Fibroblast of lung (primary cell): ENCODE results near the gene MYRIP. TPM values are rescaled to one million over a fixed set of nuclear protein-coding genes. Genes with fewer than 3 reads are reported as not detected.

ENCODE experiments used
- DNase-seq, 2 donors: peaks; one replicate each; pipeline versions ENCODE4 v3.0.0 to v3.0.0-alpha.2; 2010; ENCODE audit warnings: low read depth in 2 of 2
- H2AFZ ChIP-seq: 2 replicates; pipeline ENCODE4 v1.5.1; 2012; ENCODE audit warnings: low read length, control low read depth, inconsistent platforms
- H3K27ac ChIP-seq: 2 replicates; pipeline ENCODE4 v1.5.1; 2011; ENCODE audit warnings: low read length, control low read depth; ENCODE audit not compliant: insufficient read depth
- H3K27me3 ChIP-seq: 2 replicates; pipeline ENCODE4 v1.5.1; 2011; ENCODE audit warnings: mild to moderate bottlenecking, low read length; ENCODE audit not compliant: control insufficient read depth, insufficient read depth
- H3K36me3 ChIP-seq: 2 replicates; pipeline ENCODE4 v1.5.1; 2011; ENCODE audit warnings: low read length; ENCODE audit not compliant: control insufficient read depth, insufficient read depth
- H3K4me1 ChIP-seq: 2 replicates; pipeline ENCODE4 v1.5.1; 2011; ENCODE audit warnings: low read length; ENCODE audit not compliant: control insufficient read depth, insufficient read depth; ENCODE audit errors: extremely low read depth
- H3K4me2 ChIP-seq: 2 replicates; pipeline ENCODE4 v1.5.1; 2011; ENCODE audit warnings: low read length, control low read depth; ENCODE audit not compliant: insufficient read depth; ENCODE audit errors: extremely low read depth
- H3K4me3 ChIP-seq, 4 experiments: fragments of 200-600 bp in 1 of 4; sonication (generic) in 1 of 4; replicated peaks in 1 of 4; 2 replicates each; pipeline ENCODE4 v1.5.1; 2011 to 2016; ENCODE audit warnings: low read length in 4 of 4, low read depth in 3 of 4, mild to moderate bottlenecking in 3 of 4, control low read depth in 2 of 4, inconsistent platforms in 1 of 4, mixed read lengths in 1 of 4; ENCODE audit not compliant: insufficient read depth in 1 of 4; ENCODE audit errors: control extremely low read depth in 1 of 4
- H3K79me2 ChIP-seq: 2 replicates; pipeline ENCODE4 v1.5.1; 2012; ENCODE audit warnings: mild to moderate bottlenecking, low read length, inconsistent platforms; ENCODE audit not compliant: control insufficient read depth, insufficient read depth
- H3K9ac ChIP-seq: 2 replicates; pipeline ENCODE4 v1.5.1; 2011; ENCODE audit warnings: mild to moderate bottlenecking, low read length, control low read depth; ENCODE audit not compliant: insufficient read depth
- H3K9me3 ChIP-seq: 2 replicates; pipeline ENCODE4 v1.5.1; 2012; ENCODE audit warnings: low read depth, low read length; ENCODE audit not compliant: control insufficient read depth, insufficient read depth
- H4K20me1 ChIP-seq: 2 replicates; pipeline ENCODE4 v1.5.1; 2011; ENCODE audit warnings: low read length; ENCODE audit not compliant: control insufficient read depth, insufficient read depth; ENCODE audit errors: extremely low read depth
- EZH2 ChIP-seq: IDR thresholded peaks from 2 replicates; pipeline ENCODE4 v1.5.1; 2012; ENCODE audit warnings: low read length, control low read depth, mild to moderate bottlenecking; ENCODE audit errors: missing control alignments
- polyA plus RNA-seq, 2 donors: library from polyadenylated mRNA; depleted of rRNA in 1 of 2; stranded (reverse) in 1 of 2; unstranded in 1 of 2; fragments of >200 nt; gene quantifications; 2 replicates each; pipeline ENCODE4 v1.2.1, GENCODE V29; 2011 to 2012; ENCODE audit warnings: missing spikeins in 1 of 2
- total RNA-seq: library from RNA; depleted of rRNA; stranded (reverse); fragments of >200 nt; gene quantifications from 2 replicates; pipeline ENCODE4 v1.2.1, GENCODE V29; 2014
- TF ChIP-seq, protein P1 (sequence below), 2 donors: IDR thresholded peaks in 1 of 2; conservative IDR thresholded peaks in 1 of 2; 1 replicate in 1 of 2; 2 replicates in 1 of 2; pipeline ENCODE4 v1.5.1; 2011 to 2012; ENCODE audit warnings: low read length in 2 of 2, control low read depth in 1 of 2, inconsistent platforms in 1 of 2, low read depth in 1 of 2, mild to moderate bottlenecking in 1 of 2

MYRIP gene
- total and polyA plus RNA-seq, 2 donors (not counting 1 experiment from before 2014, with no cell fraction given): 0.02 TPM; not detected in 1

GRCh38 chr3:40265181-40265580 lies 455.8 kb downstream of the MYRIP start:
- H3K9ac ChIP-seq: no peak overlapping the region
- TF ChIP-seq EZH2: no peak
- TF ChIP-seq, protein P1, sequence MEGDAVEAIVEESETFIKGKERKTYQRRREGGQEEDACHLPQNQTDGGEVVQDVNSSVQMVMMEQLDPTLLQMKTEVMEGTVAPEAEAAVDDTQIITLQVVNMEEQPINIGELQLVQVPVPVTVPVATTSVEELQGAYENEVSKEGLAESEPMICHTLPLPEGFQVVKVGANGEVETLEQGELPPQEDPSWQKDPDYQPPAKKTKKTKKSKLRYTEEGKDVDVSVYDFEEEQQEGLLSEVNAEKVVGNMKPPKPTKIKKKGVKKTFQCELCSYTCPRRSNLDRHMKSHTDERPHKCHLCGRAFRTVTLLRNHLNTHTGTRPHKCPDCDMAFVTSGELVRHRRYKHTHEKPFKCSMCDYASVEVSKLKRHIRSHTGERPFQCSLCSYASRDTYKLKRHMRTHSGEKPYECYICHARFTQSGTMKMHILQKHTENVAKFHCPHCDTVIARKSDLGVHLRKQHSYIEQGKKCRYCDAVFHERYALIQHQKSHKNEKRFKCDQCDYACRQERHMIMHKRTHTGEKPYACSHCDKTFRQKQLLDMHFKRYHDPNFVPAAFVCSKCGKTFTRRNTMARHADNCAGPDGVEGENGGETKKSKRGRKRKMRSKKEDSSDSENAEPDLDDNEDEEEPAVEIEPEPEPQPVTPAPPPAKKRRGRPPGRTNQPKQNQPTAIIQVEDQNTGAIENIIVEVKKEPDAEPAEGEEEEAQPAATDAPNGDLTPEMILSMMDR (conservative IDR thresholded peaks at IDR 0.05 in 1 of 2, IDR thresholded peaks at IDR 0.05 in 1 of 2; ENCODE audit: low read depth in 1 of 2, low read length in 2 of 2): no peak
- no peak overlapping the region for H3K4me3 ChIP-seq
- DNase-seq: no peak
- no peaks in the 10 kb centered on the region for H3K79me2 ChIP-seq
- no peaks in the 10 kb centered on the region for H3K9me3 ChIP-seq
- no peaks in the 10 kb centered on the region for H3K36me3 ChIP-seq
- H3K27me3 ChIP-seq: no peaks in the 10 kb centered on the region
- H4K20me1 ChIP-seq: no peaks in the 10 kb centered on the region
- no peak overlapping the region for H3K27ac ChIP-seq
- no peak overlapping the region for H2AFZ ChIP-seq
- no peak overlapping the region for H3K4me2 ChIP-seq
- H3K4me1 ChIP-seq: no peaks in the 10 kb centered on the region

DNA sequence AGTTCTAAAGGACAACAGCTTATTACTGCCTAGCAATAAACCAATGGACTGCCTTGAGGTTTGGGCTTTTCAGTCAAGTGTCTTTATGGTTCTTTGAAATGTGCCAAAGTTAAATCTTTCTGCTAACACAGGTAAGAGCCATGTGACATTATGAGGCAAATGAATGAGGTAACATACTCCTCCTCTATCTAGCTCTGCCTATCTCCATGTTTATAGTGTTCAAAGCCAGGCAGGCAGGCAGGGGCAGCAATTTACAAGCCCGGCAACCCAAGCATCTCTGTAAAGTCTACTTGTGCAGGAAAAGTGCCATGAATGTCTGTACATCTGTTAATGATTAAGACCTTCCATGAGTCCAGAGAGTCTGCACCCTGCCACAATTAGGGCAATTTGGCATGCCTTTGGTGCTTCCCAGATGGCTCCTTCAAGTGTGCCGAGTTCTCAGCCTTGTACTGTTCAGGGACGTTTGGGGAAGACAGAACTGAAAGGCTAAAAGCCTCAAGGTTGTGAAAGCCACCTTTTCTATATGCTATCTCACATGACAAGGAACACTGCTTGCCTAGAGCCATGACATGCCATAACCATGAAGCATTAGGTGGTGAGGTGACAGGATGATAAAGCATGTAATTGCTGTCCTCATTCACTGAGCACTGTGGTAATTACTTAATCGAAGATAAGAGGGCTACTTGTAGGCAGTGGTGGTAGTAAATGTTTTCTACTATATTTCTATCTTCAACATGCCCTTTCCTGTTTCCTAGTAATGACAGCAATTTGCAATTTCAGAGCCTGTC lies 458.7 kb downstream of the MYRIP start:
- H3K9me3 ChIP-seq: no peaks in the 10 kb centered on the region
- H3K79me2 ChIP-seq: no peaks in the 10 kb centered on the region
- no peak overlapping the region for H3K9ac ChIP-seq
- no peaks in the 10 kb centered on the region for H3K36me3 ChIP-seq
- no peak overlapping the region for H2AFZ ChIP-seq
- DNase-seq: peak in 1 of 2 donors; percentile 3
- TF ChIP-seq, protein P1 (conservative IDR thresholded peaks at IDR 0.05 in 1 of 2, IDR thresholded peaks at IDR 0.05 in 1 of 2; ENCODE audit: low read depth in 1 of 2, low read length in 2 of 2): no peak
- TF ChIP-seq EZH2: no peak
- H3K4me3 ChIP-seq: no peak overlapping the region
- no peak overlapping the region for H3K4me2 ChIP-seq
- H4K20me1 ChIP-seq: no peaks in the 10 kb centered on the region
- H3K27ac ChIP-seq: no peak overlapping the region
- H3K27me3 ChIP-seq: no peaks in the 10 kb centered on the region
- H3K4me1 ChIP-seq: no peaks in the 10 kb centered on the region

DNA sequence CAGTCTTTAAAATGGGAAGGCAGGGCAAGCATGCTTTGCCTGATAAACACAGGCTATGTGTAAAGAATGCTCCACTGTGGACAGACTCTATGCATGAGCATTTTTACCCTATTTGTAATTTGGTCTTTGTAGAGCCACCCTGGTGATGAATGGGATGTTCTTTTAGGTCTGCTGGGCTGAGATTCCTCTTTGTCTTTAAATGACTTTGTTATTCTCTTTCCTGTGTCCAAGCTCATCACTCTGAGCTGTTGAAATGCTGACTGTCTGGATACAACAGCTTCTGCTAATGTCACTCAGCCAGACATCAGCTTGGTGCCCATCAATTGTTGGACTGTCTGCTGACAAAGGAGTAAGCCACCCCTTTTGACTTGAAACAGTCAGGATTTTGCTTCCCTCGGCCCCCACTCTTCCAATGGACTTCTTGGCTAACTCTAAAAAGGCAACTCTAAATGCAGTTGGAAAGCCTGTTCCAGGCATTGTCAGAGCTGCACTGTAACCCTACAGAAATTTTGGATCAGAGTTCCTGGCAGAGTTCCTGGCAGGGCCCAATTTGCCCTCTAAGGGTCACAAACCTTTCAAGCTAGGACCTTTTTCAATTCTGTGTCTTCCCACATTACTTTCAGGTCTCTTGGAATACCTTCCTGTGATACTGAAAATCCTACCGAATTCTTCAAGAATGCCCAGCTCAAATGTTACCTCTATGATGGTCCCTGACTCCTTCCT lies 459.6 kb downstream of the MYRIP start:
- no peak overlapping the region for H3K9ac ChIP-seq
- H3K9me3 ChIP-seq: no peaks in the 10 kb centered on the region
- no peak overlapping the region for H3K4me3 ChIP-seq
- no peaks in the 10 kb centered on the region for H4K20me1 ChIP-seq
- no peaks in the 10 kb centered on the region for H3K36me3 ChIP-seq
- no peaks in the 10 kb centered on the region for H3K79me2 ChIP-seq
- no peaks in the 10 kb centered on the region for H3K4me1 ChIP-seq
- no peaks in the 10 kb centered on the region for H3K27me3 ChIP-seq
- DNase-seq: no peak
- H3K27ac ChIP-seq: no peak overlapping the region
- H2AFZ ChIP-seq: no peak overlapping the region
- no peak overlapping the region for H3K4me2 ChIP-seq
- TF ChIP-seq, protein P1 (conservative IDR thresholded peaks at IDR 0.05 in 1 of 2, IDR thresholded peaks at IDR 0.05 in 1 of 2; ENCODE audit: low read depth in 1 of 2, low read length in 2 of 2): no peak
- no peak for TF ChIP-seq EZH2
